ACHN (cell line): ENCODE results near the gene GPR142.

ENCODE experiments used
- DNase-seq: peaks from one replicate; pipeline ENCODE4 v3.0.0-alpha.2; 2015
- in situ Hi-C: cut with HindIII; loops from 2 replicates; pipeline ENCODE4 v1.10.0; 2017; ENCODE audit warnings: low sequenced_read_pairs, low pct_ligation_motif_present, low pct_unique_long_range_greater_than_20kb

GPR142 gene

GRCh38 chr17:74367206-74367605, at the start of gene GPR142:
GPR142 (plus strand) TSS chr17:74367506; CDS start chr17:74369541, 2,035 bp downstream.
- in situ Hi-C loops, result no loop called here

GRCh38 chr17:74318391-74318790, 48.9 kb upstream of the GPR142 start:
- DNase-seq, result no peak
- in situ Hi-C loops, result no loop called here

More at GRCh38 chr17:74367206-74367605, at the start of gene GPR142:
- DNase-seq, result no peak

GRCh38 chr17:74324521-74324920, 42.8 kb upstream of the GPR142 start:
- DNase-seq, result no peak
- in situ Hi-C loops, result no loop called here

- in situ Hi-C loops, result no loop called here
- DNase-seq, result no peak
Measured at GRCh38 chr17:74325376-74325742, 41.9 kb upstream of the GPR142 start.

- peak; percentile 13 for DNase-seq
- in situ Hi-C loops, result no loop called here
Measured at GRCh38 chr17:74325743-74326379, 41.4 kb upstream of the GPR142 start, which contains the start of gene KIF19. KIF19 (plus strand) TSS chr17:74326226; CDS start chr17:74326350, 124 bp downstream.

- in situ Hi-C loops, result no loop called here
- DNase-seq, result no peak
Measured at GRCh38 chr17:74326506-74326905, 40.8 kb upstream of the GPR142 start.

GRCh38 chr17:74328487-74328886, 38.8 kb upstream of the GPR142 start:
- in situ Hi-C loops, result no loop called here
- no peak for DNase-seq

- in situ Hi-C loops, result no loop called here
- no peak for DNase-seq
Measured at GRCh38 chr17:74329378-74329777, 37.9 kb upstream of the GPR142 start.

- in situ Hi-C loops, result no loop called here
- no peak for DNase-seq
Measured at GRCh38 chr17:74330446-74330845, 36.9 kb upstream of the GPR142 start.

GRCh38 chr17:74332017-74332650, 35.2 kb upstream of the GPR142 start:
- in situ Hi-C loops, result no loop called here
- DNase-seq, result no peak

- DNase-seq, result no peak
Measured at GRCh38 chr17:74332763-74333283, 34.5 kb upstream of the GPR142 start.

GRCh38 chr17:74334393-74335039, 32.8 kb upstream of the GPR142 start:
- in situ Hi-C loops, result no loop called here

More at GRCh38 chr17:74332763-74333283, 34.5 kb upstream of the GPR142 start:
- in situ Hi-C loops, result no loop called here

GRCh38 chr17:74335529-74336062, 31.7 kb upstream of the GPR142 start:
- no peak for DNase-seq
- in situ Hi-C loops, result no loop called here

More at GRCh38 chr17:74334393-74335039, 32.8 kb upstream of the GPR142 start:
- no peak for DNase-seq

GRCh38 chr17:74336307-74336706, 31.0 kb upstream of the GPR142 start:
- no peak for DNase-seq
- in situ Hi-C loops, result no loop called here

GRCh38 chr17:74337834-74338500, 29.3 kb upstream of the GPR142 start:
- in situ Hi-C loops, result no loop called here

GRCh38 chr17:74339537-74340195, 27.6 kb upstream of the GPR142 start:
- no peak for DNase-seq
- in situ Hi-C loops, result no loop called here

More at GRCh38 chr17:74337834-74338500, 29.3 kb upstream of the GPR142 start:
- DNase-seq, result no peak

GRCh38 chr17:74340470-74341023, 26.8 kb upstream of the GPR142 start:
- DNase-seq, result no peak
- in situ Hi-C loops, result no loop called here

- no peak for DNase-seq
- in situ Hi-C loops, result no loop called here
Measured at GRCh38 chr17:74342224-74342623, 25.1 kb upstream of the GPR142 start.
